AG09319 (cell line): ENCODE data around the gene MEX3A.
A peak's percentile ranks its signal among the peaks of the same experiment; 100 is the strongest.

Experiments
- DNase-seq: peaks from one replicate; pipeline ENCODE4 v3.0.0-alpha.2; 2010; ENCODE audit warnings: low read depth; ENCODE audit errors: extremely low read depth
- TF ChIP-seq, protein P1 (sequence below): IDR thresholded peaks from 2 replicates; pipeline ENCODE4 v1.5.1; 2011; ENCODE audit warnings: low read depth, mild to moderate bottlenecking, inconsistent platforms, low read length, moderate library complexity

MEX3A gene

DNA sequence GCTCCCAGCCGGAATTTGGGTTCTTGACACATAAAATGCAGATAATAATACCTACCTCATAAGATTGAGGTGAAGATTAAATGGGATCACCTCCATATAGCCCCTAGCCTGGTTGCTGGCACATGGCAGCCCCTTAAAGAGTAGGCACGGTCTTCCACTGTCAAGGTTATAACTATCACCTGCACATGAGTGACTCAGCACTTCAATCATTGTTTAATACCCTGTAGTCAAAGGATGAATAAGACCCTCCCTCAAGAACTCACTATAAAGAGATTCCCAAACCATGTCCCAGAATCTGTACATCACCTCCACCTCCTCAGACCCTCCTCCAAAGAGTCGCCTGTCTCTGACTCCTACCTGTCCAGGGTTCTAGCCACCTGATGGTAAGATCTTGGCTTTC lies 25.8 kb upstream of the MEX3A start:
- TF ChIP-seq, protein P1, sequence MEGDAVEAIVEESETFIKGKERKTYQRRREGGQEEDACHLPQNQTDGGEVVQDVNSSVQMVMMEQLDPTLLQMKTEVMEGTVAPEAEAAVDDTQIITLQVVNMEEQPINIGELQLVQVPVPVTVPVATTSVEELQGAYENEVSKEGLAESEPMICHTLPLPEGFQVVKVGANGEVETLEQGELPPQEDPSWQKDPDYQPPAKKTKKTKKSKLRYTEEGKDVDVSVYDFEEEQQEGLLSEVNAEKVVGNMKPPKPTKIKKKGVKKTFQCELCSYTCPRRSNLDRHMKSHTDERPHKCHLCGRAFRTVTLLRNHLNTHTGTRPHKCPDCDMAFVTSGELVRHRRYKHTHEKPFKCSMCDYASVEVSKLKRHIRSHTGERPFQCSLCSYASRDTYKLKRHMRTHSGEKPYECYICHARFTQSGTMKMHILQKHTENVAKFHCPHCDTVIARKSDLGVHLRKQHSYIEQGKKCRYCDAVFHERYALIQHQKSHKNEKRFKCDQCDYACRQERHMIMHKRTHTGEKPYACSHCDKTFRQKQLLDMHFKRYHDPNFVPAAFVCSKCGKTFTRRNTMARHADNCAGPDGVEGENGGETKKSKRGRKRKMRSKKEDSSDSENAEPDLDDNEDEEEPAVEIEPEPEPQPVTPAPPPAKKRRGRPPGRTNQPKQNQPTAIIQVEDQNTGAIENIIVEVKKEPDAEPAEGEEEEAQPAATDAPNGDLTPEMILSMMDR, result no peak
- no peak for DNase-seq

GRCh38 chr1:156106624-156107488 lies 24.6 kb upstream of the MEX3A start:
- TF ChIP-seq, protein P1, result no peak
- DNase-seq, result no peak

GRCh38 chr1:156104861-156105832 lies 22.9 kb upstream of the MEX3A start:
- TF ChIP-seq, protein P1, result no peak; the same call in none of the 2 replicates
- DNase-seq, result no peak

DNA sequence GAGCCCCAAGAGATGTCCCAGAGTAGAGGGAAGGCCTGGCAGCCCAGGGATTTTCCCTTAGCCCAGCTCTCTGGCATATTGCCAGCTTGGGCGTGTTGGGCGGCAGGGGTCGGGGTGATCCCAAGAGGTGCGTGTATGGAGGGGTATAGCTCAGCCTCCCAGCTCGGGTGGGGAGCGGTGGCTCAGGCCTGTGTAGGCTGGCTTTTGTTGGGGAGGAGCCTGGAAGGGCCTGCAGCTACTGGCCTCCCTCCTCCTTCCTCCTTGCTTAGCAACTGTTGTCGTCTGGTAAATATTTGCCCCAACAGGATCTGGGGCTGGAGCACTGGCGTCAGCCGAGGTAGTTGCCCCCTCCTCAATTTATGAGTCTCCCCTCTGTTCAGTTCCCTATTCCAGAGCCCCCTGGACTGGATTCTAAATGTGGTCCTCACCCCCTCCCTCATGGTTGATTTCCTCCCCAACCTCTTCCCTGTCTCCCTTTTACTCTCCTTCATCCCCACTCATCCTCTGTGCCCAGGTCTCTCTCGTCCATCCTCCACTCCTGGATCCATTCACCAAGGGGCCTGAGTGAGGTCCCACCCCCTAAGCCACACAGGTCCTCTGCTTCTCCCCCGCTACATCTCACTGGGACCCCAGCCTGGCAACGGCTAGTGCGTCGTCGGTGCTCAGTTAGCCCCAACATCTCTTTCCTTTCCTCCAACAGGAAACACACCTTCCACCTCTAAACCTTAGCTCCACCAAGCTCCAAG lies 22.0 kb upstream of the MEX3A start:
- peak; percentile 91 for DNase-seq
- TF ChIP-seq, protein P1, result no peak; the same call in 1 of the 2 replicates

GRCh38 chr1:156103521-156103947 lies 21.3 kb upstream of the MEX3A start:
- no peak for DNase-seq
- TF ChIP-seq, protein P1, result no peak

GRCh38 chr1:156102633-156103511 lies 20.6 kb upstream of the MEX3A start:
- no peak for DNase-seq
- TF ChIP-seq, protein P1, result no peak
